Vagina (tissue), 2 donors: Measurements from ENCODE around the gene SFTPD. TPM values are rescaled to one million over a fixed set of nuclear protein-coding genes. Genes with fewer than 3 reads are reported as not detected.
"Not testable (repeated sequence)": the region's sequence is repeated elsewhere in the genome, so short reads cannot be mapped to it uniquely, and the experiment has no call there.

Experiments
- DNase-seq, 2 donors: peaks; one replicate each; pipeline ENCODE4 v3.0.0-alpha.2; 2017; ENCODE audit errors: extremely low spot score in 2 of 2
- H3K27ac ChIP-seq: fragments of 200-600 bp; sonication (generic); one replicate; pipeline ENCODE4 v1.5.1; 2019
- H3K27me3 ChIP-seq: fragments of 200-600 bp; sonication (generic); one replicate; pipeline ENCODE4 v1.5.1; 2019
- H3K36me3 ChIP-seq, 2 donors: fragments of 200-600 bp; sonication (generic); one replicate each; pipeline ENCODE4 v1.5.1; 2017 to 2019
- H3K4me1 ChIP-seq: fragments of 200-600 bp; sonication (generic); one replicate; pipeline ENCODE4 v1.5.1; 2019
- H3K4me3 ChIP-seq, 2 donors: fragments of 200-600 bp; sonication (generic); 1 replicate in 1 of 2; 2 replicates in 1 of 2; pipeline ENCODE4 v1.5.1; 2016 to 2019
- H3K9me3 ChIP-seq: fragments of 200-600 bp; sonication (generic); one replicate; pipeline ENCODE4 v1.5.1; 2019
- POLR2A ChIP-seq, 2 donors: fragments of 450-650 bp; IDR thresholded peaks; one replicate each; pipeline ENCODE4 v1.6.1; 2017; ENCODE audit warnings: antibody characterized with exemption in 2 of 2, mild to moderate bottlenecking in 2 of 2, moderate library complexity in 2 of 2
- POLR2AphosphoS5 ChIP-seq, 2 donors: sonication (generic); formaldehyde crosslinking; IDR thresholded peaks; one replicate each; pipeline ENCODE4 v1.9.0; 2017; ENCODE audit warnings: antibody characterized with exemption in 2 of 2, mild to moderate bottlenecking in 2 of 2, low read depth in 1 of 2; ENCODE audit not compliant: insufficient read depth in 1 of 2
- intact Hi-C: fragments of 100-400 bp; cut with DNase I; formaldehyde crosslinking; loops from one replicate; pipeline ENCODE4 v1.15.1; 2023
- total RNA-seq: library from RNA; depleted of rRNA; stranded (reverse); fragments of >200 nt; gene quantifications from one replicate; pipeline ENCODE4 v1.2.3, GENCODE V29; 2016
- TF ChIP-seq, protein P1 (sequence below), 3 experiments: fragments of 450-650 bp in 2 of 3; fragments of 200-600 bp in 1 of 3; sonication (generic) in 1 of 3; IDR thresholded peaks; one replicate each; pipeline ENCODE4 v1.5.1; 2017 to 2019; ENCODE audit warnings: antibody characterized with exemption in 3 of 3, mild to moderate bottlenecking in 2 of 3, moderate library complexity in 2 of 3

SFTPD gene
- total RNA-seq, 1 donor from 2014 or later = not detected

GRCh38 chr10:79926037-79926436 lies 22.9 kb downstream of the SFTPD start:
- Histone ChIP-seq H3K4me3 (no peak overlapping the region), H3K9me3 (no peaks in the 10 kb centered on the region), H3K27me3 (no peaks in the 10 kb centered on the region), H3K36me3 (no peaks in the 10 kb centered on the region), H3K4me1 (peaks cover 3% of the 10 kb centered on the region), H3K27ac (no peak overlapping the region)
- intact Hi-C loops = loop anchor here (5.0 kb wide), 1 partner anchor 389 kb away; no protein-coding TSS in a partner anchor
- TF ChIP-seq POLR2A (IDR thresholded peaks at IDR 0.05) (no peak), POLR2AphosphoS5 (IDR thresholded peaks at IDR 0.05; ENCODE audit: insufficient read depth in 1 of 2, low read depth in 1 of 2) (no peak)
- TF ChIP-seq, protein P1, sequence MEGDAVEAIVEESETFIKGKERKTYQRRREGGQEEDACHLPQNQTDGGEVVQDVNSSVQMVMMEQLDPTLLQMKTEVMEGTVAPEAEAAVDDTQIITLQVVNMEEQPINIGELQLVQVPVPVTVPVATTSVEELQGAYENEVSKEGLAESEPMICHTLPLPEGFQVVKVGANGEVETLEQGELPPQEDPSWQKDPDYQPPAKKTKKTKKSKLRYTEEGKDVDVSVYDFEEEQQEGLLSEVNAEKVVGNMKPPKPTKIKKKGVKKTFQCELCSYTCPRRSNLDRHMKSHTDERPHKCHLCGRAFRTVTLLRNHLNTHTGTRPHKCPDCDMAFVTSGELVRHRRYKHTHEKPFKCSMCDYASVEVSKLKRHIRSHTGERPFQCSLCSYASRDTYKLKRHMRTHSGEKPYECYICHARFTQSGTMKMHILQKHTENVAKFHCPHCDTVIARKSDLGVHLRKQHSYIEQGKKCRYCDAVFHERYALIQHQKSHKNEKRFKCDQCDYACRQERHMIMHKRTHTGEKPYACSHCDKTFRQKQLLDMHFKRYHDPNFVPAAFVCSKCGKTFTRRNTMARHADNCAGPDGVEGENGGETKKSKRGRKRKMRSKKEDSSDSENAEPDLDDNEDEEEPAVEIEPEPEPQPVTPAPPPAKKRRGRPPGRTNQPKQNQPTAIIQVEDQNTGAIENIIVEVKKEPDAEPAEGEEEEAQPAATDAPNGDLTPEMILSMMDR (IDR thresholded peaks at IDR 0.05) = no peak
- DNase-seq = peak in 1 of 2 donors; percentile 44

DNA sequence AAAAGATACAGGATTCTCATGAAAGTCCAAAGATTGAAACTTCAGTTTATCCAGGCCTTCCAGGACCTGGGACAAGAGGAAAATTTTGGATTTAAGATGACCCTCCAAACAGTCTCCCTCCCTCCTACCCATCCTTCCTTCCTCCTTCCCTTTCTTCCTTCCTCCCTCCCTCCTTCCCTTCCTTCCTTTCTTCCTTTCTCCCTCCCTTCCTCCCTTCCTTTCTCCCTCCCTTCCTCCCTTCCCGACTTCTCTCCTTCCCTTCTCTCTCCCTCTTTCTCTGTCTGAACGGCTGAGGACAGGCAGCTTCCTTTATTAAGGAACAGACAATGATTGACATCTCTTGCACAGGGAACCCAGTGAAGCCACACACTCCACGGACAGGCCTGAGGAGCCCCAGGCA lies 23.3 kb downstream of the SFTPD start:
- TF ChIP-seq, protein P1 (IDR thresholded peaks at IDR 0.05) = no peak
- TF ChIP-seq POLR2AphosphoS5 (IDR thresholded peaks at IDR 0.05; ENCODE audit: insufficient read depth in 1 of 2, low read depth in 1 of 2) (no peak), POLR2A (IDR thresholded peaks at IDR 0.05) (no peak)
- Histone ChIP-seq H3K4me1 (peaks cover 3% of the 10 kb centered on the region), H3K27ac (no peak overlapping the region), H3K27me3 (no peaks in the 10 kb centered on the region), H3K9me3 (no peaks in the 10 kb centered on the region), H3K36me3 (no peaks in the 10 kb centered on the region), H3K4me3 (no peak overlapping the region)
- no peak for DNase-seq
- intact Hi-C loops = loop anchor here (5.0 kb wide), 1 partner anchor 388 kb away; no protein-coding TSS in a partner anchor

- H3K4me3 ChIP-seq = no peak overlapping the region
- DNase-seq = peak in 1 of 2 donors; percentile 56
- TF ChIP-seq POLR2AphosphoS5 (IDR thresholded peaks at IDR 0.05; ENCODE audit: insufficient read depth in 1 of 2, low read depth in 1 of 2) (no peak), POLR2A (IDR thresholded peaks at IDR 0.05) (no peak)
- TF ChIP-seq, protein P1 (IDR thresholded peaks at IDR 0.05) = no peak
- no peaks in the 10 kb centered on the region for H3K4me1 ChIP-seq
- no peaks in the 10 kb centered on the region for H3K27me3 ChIP-seq
- no peaks in the 10 kb centered on the region for H3K9me3 ChIP-seq
- H3K27ac ChIP-seq = no peak overlapping the region
- intact Hi-C loops = no loop called here
- H3K36me3 ChIP-seq = no peaks in the 10 kb centered on the region
These were observed 25.2 kb downstream of the SFTPD start for GRCh38 chr10:79923669-79924068.

- Histone ChIP-seq H3K4me1 (no peaks in the 10 kb centered on the region), H3K27ac (no peak overlapping the region), H3K36me3 (no peaks in the 10 kb centered on the region), H3K9me3 (no peaks in the 10 kb centered on the region), H3K27me3 (no peaks in the 10 kb centered on the region), H3K4me3 (no peak overlapping the region)
- TF ChIP-seq POLR2A (IDR thresholded peaks at IDR 0.05) (no peak), POLR2AphosphoS5 (IDR thresholded peaks at IDR 0.05; ENCODE audit: insufficient read depth in 1 of 2, low read depth in 1 of 2) (no peak)
- TF ChIP-seq, protein P1 (IDR thresholded peaks at IDR 0.05) = no peak
- intact Hi-C loops = no loop called here
- no peak for DNase-seq
These were observed 25.8 kb downstream of the SFTPD start for GRCh38 chr10:79923145-79923544.

DNA sequence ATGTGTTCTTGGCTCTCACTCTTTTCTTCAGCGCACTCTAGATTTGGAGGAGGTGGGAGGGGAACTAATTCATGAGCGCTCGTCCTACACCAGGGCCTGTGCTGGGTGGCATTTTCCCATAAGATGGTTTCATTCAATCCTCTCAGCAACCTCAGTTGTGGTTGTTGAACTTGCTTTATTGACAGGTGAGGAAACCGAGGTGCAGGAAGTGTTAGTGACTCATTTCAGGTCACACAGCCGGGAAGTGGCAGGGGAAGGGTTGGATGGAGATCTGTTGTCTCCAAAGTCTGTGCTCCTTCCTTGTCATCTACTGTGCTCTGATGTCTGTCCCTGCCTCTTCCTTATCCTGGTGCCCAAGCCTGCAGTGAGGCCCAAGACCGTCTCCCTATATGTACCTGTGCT lies 26.9 kb downstream of the SFTPD start:
- H3K4me3 ChIP-seq, DNase-seq, H3K36me3 ChIP-seq, H3K4me1 ChIP-seq, H3K27me3 ChIP-seq, H3K27ac ChIP-seq, H3K9me3 ChIP-seq, intact Hi-C loops: not testable (repeated sequence)

DNA sequence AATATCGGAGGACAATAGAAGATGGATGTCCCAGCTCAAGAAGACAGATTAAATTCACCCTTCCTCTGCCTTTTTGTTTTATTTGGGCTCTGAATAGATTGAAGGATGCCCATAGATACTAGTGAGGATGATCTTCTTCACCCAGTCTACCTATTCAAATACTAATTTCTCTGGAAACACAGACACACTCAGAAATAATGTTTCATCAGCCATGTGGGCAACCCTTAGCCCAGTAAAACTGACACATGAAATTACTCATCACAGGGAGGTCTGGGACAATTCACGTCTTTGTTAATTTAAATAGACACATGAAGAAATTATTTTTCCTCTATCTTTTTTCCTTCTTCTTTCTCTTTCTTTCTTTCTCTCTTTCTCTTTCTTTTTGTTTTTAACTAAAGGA lies 33.1 kb downstream of the SFTPD start:
- DNase-seq, intact Hi-C loops, H3K4me1 ChIP-seq, H3K27ac ChIP-seq, H3K4me3 ChIP-seq, H3K9me3 ChIP-seq, H3K27me3 ChIP-seq, H3K36me3 ChIP-seq: not testable (repeated sequence)

GRCh38 chr10:79914512-79914911 lies 34.4 kb downstream of the SFTPD start:
- H3K4me1 ChIP-seq, H3K9me3 ChIP-seq, H3K27me3 ChIP-seq, DNase-seq, intact Hi-C loops, H3K4me3 ChIP-seq, H3K36me3 ChIP-seq, H3K27ac ChIP-seq: not testable (repeated sequence)
